ENCODE data around the gene APBA3.

APBA3 gene

DNA sequence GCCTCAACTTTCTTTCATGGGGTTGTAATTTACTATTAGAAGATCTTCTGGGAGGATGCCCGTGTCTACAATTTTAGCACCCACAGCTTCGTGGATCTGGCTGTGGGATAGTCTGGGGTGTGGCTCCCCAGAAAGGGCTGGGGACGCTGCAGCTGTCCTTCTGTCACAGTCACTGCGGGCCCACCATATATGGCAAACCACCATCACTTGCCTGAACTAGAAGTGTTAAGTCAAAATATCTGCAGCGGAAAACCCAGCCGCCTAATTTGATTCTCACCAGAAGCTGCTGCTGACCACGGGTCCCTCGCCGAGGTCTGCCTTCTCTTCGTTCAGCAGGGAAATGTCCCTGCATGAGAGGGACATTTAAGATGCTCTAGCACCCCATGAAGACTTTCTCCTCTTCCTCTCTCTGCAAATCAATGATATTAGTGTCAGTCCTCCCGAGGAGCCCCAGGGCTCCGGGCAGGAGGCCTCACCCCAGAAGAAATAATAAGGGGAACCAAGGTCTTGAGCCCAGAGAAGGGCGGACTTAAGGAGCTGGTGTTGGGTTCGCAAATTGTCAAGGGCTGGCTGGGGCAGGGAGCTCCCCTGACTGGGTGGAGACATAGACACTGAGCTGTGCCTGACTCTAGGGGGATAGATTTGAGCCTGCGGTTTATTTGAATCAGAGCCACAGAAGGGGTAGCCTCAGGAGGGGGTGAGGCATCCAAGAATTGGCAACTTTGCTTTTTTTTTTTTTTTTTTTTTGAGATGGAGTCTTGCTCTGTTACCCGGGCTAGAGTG lies 27.7 kb upstream of the APBA3 start:
- in situ Hi-C loops (cut with MboI; ENCODE audit: low sequenced_read_pairs): no loop called here

DNA sequence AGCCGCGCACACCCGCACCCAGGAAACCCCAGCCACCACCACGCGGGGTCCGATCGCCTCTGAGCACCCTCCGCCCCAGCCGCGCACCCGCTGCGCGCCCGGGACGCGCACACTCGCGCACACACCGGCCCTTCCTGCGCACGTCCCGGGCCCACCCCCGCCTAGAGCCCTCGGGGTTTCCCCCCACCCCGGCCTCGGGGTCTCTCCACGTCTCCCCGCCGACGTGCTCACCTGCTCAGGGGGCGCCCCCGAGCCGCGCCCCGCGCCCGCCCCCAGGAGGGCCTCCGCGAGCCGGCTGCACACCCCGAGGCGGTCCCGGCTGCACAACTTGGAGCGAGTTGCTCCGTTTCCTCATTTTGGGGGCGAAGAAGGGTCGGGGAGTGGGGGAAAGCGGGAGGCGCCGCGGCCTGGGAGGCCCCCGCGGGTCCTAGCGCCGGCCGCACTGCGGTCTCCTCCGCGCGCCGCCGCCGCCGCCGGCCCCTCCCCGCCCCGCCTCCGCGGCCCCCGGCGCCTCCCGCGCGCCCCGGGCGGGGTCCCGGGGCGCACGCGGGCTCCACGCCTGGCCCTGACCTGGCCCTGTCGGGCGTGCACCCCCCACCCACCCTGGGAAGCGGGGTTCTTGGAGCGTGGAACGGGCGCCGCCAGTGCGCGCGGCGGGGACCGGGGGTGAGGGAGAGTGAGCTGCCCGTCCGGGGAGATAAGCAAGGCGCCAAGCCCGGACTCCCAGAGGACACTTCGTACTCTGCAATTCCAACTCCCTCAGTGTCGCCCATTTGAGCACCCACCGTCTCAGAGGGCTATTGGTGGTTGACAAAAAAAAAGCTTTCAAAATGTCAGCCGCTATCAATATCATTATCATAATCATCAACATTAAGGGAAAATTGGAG lies 24.7 kb upstream of the APBA3 start, which contains the start of gene MATK:
Gene MATK (minus strand): TSS at position 444 of the 887 bp plus-strand sequence. CDS start 1,246 bp downstream, outside the sequence.
- in situ Hi-C loops (cut with MboI; ENCODE audit: low sequenced_read_pairs): no loop called here

DNA sequence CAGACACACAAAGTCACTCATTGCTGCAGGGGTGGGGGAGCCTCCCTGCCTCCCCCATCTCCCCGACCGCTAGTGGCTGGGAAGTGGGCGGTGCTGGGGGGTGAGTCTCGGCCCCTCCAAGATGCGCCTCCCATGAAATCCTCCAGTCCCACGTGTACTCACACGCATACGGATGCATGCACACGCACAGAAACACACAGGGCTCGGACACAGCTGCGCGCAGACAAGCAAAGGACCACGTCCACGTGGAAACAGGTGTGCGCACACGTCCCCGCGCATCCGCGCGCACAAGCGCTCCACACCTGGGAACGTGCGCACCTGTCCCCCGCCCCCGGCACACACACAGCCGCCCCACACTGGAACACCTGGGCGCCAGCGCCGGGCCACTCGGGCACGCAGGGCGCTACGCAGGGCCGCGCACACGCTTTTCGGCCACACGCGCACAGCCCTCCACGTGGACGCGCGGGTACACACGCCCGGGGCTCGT lies 24.0 kb upstream of the APBA3 start:
- in situ Hi-C loops (cut with MboI; ENCODE audit: low sequenced_read_pairs): no loop called here

DNA sequence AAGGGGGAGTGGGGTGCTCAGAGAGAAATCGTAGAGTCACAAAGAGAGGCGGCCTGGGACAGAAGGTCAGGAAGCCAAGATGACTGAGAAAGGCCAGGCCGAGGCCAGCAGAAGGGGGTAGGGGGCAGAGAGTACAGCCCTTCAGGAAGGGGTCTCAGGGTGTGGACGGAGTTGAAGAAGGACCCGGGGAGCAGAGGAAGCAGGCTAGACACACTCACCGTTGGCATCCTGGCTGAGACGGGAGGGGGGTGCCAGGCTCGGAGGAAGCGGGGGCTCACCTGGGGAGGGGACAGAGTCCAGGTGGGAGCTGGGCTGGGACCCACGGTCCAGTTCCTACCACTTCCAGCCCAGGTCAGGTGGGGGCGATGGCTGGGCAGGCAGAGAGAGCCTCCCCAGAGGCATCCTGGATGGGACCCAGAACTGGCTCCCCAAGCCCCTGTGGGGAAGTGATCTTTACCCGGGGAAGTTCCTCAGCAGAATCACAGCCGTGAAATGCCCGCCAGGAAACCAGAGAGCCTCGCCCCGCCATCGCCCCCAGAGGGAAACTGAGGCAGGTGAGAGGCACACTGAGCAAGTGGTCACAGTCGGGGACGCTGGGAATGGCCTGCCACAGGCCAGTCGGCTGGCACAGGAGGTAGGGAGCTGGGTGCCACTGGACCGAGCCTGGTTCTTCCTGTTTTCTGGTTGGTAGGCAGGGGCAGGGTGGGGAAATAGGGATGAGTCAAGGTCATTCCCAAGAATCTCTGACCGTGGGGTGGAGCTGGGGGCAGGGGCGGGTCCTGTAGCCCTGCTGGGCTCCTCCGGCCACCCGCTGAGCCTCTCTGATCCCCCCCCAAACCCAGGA lies 23.3 kb upstream of the APBA3 start:
- in situ Hi-C loops (cut with MboI; ENCODE audit: low sequenced_read_pairs): no loop called here

DNA sequence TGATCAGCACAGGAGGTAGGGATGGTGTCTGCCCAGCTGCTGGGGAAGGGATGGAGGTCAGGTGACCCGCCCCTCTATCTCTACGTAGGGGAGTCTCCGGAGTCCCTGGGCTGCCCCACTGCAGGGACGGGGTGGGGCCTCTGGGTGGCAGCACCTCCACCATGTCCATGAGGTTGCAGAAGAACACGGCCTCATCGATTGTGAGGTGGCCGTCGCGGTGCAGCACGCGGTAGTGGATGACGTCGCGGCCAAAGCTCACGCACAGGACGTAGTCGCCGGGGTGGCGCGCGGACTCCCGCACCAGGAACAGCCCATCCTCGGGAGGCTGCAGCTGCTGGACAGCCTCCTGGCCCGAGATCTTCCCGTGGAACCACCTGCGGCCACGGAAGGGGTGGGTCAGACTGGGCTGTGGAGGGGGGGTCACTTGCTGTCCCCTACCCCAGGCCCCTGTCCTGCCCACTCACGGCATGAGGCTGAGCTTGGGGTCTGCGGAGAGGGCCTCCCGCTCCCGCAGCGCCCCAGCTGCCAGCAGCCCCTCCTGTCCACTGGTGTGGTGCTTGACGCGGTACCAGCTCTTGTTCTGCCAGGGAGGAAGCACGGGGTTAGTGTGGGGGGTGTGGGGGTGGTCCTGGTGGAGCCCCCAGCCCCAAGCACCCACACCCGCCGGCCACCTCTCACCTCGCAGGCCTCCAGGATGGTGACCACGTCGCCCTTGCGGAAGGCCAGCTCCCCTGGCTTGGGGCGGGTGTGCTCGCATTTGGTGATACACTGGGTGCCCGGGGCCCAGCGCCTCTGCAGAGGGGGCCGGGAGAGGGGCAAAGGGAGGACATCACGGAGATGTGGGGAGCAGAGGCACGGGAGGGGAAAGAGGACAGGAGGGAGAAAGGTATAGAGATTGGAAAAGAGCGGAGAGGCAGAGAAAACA lies 22.4 kb upstream of the APBA3 start:
- in situ Hi-C loops (cut with MboI; ENCODE audit: low sequenced_read_pairs): no loop called here

DNA sequence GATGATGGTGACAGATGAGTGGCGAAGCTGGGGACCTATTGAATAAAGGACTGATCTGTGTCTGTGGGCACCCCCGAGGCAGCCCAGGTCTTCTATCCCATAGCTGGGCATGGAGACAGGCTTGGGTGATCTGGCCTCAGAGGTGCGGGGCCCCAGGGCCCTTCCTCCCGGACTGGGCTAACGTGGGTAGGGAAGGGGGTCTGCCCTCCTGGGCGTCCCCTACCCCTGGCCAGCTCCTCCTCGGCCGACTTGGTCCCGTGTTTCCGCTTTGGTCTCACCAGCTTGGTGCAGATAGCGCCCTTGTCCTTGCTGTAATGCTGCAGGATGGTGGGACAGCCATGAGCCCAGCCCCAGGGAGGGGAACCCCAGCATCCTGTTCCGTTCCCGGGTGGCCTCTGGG lies 21.4 kb upstream of the APBA3 start:
- in situ Hi-C loops (cut with MboI; ENCODE audit: low sequenced_read_pairs): no loop called here

DNA sequence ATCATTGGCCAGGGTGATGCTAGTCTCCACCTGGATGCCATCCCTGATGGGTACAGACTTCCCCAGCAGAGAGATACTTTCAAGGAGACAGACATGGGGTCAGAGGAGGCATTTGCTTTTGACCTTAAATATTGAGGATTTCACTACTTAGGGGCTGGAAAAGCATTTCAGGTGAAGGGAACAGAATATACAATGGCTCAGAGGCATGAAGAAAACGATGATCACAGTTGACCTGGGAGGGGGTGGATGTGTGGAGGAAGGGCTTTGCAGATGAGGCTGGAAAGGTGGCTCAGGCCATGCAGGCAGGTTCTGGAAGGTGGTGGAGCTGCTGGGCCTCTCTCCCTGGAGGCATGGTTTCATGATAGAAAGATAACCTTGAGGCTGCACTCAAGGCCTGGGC lies 20.8 kb upstream of the APBA3 start:
- in situ Hi-C loops (cut with MboI; ENCODE audit: low sequenced_read_pairs): no loop called here

DNA sequence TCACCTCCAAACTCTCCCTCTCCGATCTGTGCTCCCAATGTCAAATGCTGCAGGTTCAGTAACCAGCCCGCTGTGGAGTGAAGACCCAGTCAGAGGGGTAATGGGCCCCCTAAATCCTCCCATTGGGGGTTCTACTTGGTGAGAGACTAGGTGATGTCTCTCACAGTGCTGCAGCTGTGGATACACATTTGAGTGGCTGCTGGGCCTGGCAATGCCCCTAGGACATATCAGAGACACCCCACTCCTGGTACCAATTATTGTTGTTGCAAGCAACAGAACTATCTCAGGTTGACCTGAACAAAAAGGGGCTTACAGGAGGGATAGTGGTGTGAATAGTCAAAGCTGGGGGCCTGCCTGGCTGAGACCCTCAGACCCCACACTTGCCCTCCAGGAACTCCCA lies 20.1 kb upstream of the APBA3 start:
- in situ Hi-C loops (cut with MboI; ENCODE audit: low sequenced_read_pairs): no loop called here

DNA sequence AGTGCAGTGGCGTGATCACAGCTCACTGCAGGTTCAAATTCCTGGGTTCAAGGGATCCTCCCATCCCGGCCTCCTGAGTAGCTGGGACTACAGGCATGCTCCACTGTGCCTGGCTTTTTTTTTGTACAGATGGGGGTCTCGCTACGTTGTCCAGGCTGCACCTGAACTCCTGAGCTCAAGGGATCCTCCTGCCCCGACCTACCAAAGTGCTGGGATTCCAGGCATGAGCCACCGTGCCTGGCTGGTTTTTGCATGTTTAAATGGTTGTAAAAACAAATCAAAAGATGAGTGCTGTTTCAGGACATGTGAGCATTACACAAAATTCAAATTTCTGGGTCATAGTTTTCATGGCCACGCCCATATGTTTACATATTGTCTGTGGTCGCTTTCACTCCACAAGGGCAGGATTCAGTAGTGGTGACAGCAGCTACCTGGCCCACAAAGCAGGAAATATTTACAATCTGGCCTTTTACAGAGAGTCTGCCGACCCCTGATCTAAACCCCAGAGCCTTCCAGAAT lies 19.4 kb upstream of the APBA3 start:
- in situ Hi-C loops (cut with MboI; ENCODE audit: low sequenced_read_pairs): no loop called here

DNA sequence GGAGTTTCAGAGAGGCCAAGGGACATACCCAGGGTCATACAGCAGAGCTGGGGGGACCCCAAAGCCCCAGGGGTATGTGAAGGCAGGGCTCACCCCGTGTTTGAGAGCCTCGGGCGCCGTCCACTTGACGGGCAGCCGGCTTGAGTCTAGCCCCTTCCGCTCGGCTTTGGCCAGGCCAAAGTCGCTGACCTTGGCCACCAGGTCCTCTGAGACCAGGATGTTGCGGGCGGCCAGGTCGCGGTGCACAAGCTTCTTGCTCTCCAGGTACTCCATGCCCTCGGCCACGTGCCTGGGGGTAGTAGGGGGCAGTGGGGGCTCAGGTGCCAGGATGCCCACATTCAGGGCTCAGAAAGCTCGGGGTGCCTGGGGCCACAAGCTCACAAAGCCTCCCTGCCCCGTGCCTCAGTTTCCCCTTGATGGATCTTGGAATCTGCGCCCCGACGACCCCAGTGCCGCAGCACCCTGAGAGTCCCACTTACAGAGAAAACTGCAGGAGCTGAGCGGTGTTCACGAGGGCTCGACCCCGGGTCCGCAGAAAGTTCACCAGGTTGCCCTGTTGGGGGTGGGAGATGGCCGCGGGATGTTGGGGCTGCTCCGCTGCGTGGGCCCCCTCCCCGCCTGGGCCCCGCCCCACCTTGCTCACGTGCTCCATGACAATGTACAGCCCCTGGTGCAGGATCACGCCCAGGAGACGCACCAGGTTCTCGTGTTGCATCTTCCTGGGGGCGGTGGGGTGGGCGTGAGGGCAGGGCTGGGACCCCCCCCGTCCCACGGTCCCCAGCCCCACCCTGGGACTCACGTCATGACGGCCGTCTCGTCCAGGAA lies 17.6 kb upstream of the APBA3 start:
- in situ Hi-C loops (cut with MboI; ENCODE audit: low sequenced_read_pairs): no loop called here

DNA sequence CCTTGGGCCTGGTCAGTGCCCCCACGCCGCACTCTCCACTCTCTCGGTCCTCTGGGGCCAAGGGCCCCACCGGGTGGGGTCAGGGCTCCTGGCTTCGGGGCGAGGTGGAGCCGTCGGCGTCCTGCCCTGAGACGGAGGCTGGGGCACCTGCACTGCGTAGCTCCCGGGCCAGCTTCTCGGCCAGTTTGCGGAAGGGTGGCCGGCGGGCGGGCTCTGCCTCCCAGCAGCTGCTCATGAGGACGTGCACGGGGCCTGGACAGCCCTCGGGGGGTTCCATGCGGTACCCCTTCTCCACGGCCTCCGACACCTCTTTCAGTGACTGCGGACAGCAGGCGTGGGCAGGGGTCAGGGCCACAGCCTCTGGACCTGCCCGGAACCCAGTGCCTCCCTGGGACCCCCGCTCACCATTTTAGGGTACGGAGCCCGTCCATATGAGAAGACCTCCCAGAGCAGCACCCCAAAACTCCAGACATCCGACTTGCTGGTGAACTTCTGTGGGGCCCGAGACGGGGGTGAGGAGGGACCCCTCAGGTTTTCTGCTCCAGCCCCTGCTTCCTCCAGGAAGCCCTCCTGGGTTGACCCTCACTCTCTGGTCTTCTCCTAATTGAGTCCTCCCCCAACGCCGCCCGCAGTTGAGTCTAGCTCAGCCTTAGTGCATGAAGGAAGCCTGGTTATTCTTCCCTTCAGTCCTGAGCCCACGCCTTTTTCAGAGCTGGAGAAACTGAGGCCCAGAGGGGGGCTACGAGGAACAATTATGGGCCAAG lies 16.8 kb upstream of the APBA3 start:
- in situ Hi-C loops (cut with MboI; ENCODE audit: low sequenced_read_pairs): no loop called here

DNA sequence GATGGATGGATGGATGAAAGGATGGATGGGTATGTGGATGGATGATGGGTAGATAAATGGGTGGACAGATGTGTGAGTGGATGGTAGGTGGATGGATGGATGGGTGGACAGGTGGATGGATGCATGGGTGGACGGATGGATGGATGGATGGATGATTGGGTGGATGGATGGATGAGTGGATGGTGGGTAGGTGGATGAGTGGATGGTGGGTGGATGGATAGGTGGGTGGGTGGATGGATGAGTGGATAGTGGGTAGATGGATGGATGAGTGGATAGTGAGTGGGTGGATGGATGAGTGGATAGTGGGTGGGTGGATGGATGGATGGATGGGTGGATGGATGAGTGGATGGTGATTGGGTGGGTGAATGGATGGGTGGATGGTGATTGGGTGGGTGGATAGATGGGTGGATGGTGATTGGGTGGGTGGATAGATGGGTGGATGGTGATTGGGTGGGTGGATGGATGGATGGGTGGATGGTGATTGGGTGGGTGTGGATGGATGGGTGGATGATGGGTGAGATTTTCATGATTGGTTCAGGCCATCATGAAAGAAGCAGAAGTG lies 15.1 kb upstream of the APBA3 start:
- in situ Hi-C loops (cut with MboI; ENCODE audit: low sequenced_read_pairs): no loop called here

DNA sequence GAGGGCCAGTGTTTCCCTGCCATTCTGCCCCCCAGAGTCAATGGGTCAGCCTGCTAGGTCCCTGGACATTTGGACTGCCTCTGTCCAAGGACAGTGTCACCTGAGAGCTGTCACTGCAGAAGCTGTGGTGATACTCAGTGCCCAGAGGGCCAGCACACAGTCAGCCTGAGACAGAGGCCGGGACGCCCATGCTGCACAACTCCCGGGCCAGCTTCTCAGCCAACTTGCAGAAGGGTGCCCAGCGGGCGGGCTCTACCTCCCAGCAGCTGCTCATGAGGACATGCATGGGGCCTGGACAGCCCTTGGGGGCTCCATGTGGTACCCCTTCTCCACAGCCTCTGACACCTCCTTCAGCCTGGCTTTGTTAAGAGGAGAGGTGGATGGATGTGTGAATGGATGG lies 14.3 kb upstream of the APBA3 start:
- in situ Hi-C loops (cut with MboI; ENCODE audit: low sequenced_read_pairs): no loop called here

DNA sequence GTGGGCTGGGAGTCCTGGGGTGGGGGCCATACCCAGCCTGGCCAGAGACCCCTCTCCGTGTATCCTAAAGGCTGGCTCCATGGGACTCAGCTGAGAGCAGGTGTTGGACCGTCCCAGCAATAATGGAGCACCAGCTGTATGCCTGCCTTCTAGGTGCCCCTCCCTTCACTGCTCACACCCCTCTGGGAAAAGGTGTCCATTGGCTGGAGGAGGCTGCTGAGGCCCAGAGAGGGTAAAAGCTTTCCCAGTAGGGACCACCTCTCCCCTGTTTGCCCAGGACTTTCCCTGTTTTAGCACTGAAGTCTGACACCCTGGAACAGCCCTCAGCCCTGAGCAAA lies 13.9 kb upstream of the APBA3 start:
- in situ Hi-C loops (cut with MboI; ENCODE audit: low sequenced_read_pairs): no loop called here

DNA sequence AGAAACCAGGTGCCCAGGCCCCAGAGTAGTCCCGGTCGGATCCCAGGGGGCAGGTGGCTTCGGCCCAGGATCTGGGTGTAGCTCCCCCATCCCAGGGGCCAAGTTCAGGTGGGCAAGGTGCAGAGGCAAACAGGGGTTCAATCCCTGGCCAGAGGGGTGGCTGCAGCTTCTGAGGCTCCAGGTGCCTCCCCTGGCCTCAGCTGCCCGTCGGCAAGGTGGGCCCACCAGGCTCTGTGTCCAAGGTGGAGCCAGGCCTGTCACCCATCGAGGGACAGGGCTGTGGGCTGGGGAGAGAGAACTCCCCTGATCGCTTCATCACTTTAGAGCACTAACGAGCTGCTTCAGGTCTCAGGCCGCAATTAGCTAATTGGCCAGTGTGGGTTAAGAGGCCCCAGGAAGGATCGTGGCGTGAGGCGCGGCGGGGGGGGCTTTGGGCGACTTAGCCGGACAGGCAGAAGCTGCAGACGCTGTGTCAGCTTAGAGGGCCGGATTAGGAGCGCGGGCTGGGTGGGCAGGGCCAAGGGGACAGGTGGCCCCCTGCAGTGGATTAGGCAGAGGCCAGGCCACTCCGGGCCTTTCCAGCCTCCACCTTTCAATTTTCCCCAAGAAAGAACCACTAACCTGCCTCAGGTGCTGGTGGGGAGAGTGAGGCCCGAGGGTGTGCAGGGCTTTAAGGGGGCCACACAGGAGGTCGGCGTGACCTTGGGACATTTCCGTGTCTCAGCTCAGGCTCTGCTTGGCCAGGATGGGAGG lies 13.3 kb upstream of the APBA3 start:
- in situ Hi-C loops (cut with MboI; ENCODE audit: low sequenced_read_pairs): no loop called here

DNA sequence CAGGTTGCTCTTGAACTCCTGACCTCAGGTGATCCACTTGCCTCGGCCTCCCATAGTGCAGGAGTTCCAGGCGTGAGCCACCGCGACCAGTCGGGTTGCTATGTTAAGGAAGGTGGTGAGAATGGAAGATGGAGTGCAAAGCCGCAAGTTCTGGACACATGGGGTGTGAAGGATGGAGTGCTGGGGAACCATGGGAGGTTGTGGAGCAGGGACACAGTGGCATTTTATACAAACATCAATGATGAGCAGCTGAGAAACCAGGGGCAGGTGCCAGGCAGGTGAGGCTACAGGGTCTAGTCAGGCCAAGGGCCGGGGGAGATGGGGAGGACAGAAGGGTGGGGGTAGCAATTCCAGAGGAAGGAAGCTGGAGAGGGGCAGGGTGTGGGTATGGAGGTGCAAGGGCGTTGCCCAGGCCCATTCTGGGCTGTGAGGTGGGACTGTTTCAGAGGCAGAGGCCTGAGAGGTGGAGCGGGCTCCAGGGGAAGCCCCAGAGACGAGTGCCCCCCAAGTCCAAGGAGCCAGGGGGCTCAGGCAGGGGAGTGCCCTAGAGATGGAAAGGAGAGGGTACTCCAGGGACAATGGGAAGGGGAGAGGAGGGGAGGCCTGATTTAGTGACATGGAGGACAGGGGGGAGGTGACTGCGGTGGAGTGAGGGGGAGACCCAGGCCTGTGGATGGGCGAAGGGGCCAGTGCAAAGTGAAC lies 12.5 kb upstream of the APBA3 start:
- in situ Hi-C loops (cut with MboI; ENCODE audit: low sequenced_read_pairs): no loop called here

Data from HL-60/S4 (cell line).